GM18517 (cell line): ENCODE results near the gene CCDC47.
"Not testable (repeated sequence)": the region's sequence is repeated elsewhere in the genome, so short reads cannot be mapped to it uniquely, and the experiment has no call there.

Experiments used
- ATAC-seq: cut with Tn5 transposase; IDR thresholded peaks from one replicate; pipeline ENCODE4 v1.9.1; 2021; ENCODE audit warnings: mild to moderate bottlenecking, moderate library complexity; ENCODE audit not compliant: unreplicated experiment

The CCDC47 gene

DNA sequence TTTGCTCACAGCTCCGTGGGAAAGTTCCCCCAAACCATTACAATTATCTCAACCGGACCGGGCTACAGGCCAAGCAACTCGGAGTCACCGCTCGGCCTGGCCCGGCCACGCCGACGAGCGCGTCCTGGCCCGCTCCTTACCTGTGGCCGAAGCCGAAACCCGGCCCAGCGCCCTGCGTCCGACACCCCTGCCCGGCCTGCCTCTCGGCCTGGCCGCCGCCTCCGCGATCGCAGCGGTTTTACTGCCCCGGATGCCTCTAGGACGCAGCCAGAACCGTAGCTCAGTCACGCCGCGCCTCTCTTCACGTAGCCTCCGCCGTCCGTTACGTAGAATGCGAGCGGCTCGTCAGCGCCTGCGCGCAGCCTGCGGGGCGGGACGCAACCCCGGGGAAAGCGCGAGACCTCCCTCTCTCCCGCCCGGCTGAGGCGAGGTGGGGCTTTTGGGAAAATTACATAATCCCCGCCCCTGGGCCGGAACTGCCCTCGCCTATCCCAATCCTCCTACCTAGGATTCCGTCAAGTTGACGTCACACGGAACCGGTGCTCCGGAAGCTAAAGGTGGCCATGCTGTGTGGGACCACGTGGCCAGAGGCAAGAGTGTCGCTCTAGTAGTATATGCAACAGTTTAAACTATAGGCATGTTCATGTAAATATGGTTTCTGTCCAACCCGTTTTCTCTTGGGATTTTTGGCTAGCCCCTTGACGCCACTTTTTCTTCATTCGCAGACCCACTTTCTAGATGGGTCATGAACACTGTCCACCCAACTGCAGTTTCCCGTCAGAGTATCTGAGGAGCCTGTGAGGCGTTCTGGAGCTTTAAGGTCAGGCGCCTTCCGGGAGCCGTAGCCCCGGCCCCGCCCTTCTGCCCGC lies at the start of gene CCDC47:
TSS of gene CCDC47 (minus strand) at position 326 of the 869 bp plus-strand sequence. CDS start 7,422 bp downstream, outside the sequence.
- peak; percentile 91 for ATAC-seq

DNA sequence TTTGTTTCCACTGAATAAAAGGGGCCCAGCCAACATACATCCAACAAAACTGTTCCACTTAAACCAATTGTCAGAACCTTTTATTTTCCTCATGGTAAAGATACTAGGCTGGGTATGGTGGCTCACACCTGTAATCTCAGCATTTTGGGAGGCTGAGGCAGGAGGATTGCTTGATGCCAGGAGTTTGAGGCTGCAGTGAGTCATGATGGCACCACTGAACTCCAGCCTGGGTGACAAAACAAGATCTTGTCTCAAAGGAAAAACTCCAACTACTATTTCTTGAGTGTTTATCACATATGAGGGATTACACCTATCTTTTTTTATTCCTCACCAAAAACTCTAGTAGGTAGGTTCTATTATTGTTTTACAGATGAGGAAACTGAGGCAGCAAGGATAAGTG lies 49.1 kb upstream of the CCDC47 start:
- no peak for ATAC-seq

- no peak for ATAC-seq
Measured at GRCh38 chr17:63821804-63822203, 48.4 kb upstream of the CCDC47 start.

DNA sequence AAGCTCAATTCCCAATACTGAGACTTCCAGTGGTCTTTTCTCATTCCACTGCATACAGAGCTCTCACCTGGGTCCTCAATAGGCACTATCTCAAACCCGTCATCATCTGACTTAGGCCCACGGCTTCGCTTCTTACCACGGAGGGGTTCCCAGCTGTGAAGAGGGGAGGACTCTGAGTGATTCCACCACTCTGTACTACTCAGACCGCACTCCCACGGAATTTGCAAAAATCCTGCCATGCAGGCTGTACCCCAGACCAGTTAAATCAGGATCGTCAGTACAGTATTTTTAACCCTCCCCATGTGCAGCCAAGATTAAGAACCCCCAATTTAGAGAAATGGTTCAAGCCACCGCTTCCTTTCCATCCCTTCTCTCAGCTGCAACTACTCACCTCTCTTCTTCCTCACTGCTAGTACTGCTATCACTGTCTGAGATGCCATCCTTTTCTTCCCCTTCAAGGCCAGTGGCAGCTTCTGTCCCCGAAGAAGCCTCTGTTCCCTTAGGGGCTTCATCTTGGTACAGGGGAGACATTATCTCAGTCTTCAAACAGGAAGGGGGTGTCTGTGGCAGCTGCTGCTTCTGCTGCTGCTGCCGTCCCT lies 47.7 kb upstream of the CCDC47 start:
- no peak for ATAC-seq

GRCh38 chr17:63819585-63820537 lies 46.5 kb upstream of the CCDC47 start:
- ATAC-seq: no peak

GRCh38 chr17:63819131-63819530 lies 45.7 kb upstream of the CCDC47 start:
- ATAC-seq: no peak

- ATAC-seq: no peak
Measured at GRCh38 chr17:63817736-63818385, 44.5 kb upstream of the CCDC47 start.

DNA sequence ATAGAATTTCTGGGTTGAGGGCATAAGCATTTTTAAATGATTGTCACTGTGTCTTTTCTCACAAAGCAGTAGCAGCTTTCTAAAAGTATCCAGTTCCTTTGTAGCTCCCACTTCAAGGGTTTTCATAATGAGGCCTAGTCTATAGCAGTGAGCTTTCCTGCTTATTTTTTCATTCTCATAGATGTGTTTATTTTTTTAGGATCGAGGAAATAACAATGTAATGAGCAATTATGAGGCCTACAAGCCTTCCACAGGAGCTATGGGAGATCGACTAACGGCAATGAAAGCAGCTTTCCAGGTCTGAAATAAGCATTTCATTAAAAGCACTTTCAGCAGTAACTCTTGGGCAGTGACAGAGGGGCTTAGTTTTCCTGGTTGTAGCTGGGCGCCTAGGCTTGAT lies 43.3 kb upstream of the CCDC47 start:
- no peak for ATAC-seq

GRCh38 chr17:63816123-63816522 lies 42.7 kb upstream of the CCDC47 start:
- ATAC-seq: no peak

- ATAC-seq: no peak
Measured at GRCh38 chr17:63809970-63810369, 36.6 kb upstream of the CCDC47 start.

GRCh38 chr17:63805591-63805990 lies 32.2 kb upstream of the CCDC47 start:
- no peak for ATAC-seq

DNA sequence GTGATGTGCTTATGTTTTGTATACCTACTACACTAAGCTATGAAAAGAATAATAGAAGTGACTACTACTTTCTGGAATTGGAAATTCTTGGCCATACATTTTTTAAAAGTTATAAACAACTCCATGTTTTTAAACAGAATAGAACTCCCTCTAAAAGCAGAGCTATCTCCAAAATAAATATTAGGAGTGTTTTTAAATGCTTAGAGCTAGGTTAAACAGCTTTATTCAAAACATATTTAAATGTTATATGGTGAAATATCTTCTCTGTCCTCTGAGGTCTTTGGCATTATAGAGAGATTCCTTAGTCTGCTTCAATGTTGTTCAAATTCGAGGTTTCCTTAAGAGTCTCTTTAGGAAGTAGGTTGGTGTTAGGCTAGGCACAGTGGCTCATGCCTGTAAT lies 30.9 kb upstream of the CCDC47 start:
- ATAC-seq: no peak

DNA sequence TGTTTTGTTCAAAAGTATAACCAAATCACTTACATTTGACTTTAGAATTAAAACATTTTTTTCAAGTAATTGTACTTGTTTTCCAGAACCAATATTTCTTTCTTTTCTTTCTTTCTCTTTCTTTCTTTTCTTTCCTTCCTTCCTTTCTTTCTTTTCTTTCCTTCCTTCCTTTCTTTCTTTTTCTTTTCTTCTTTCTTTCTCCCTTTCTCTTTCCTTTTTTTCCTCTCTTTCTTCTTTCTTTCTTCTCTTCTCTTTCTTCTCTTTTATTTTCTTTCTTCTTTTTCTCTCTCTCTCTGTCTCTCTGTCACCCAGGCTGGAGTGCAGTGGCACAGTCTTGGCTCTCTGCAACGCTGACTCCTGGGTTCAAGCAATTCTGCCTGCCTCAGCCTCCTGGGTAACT lies 27.4 kb upstream of the CCDC47 start:
- no peak for ATAC-seq

DNA sequence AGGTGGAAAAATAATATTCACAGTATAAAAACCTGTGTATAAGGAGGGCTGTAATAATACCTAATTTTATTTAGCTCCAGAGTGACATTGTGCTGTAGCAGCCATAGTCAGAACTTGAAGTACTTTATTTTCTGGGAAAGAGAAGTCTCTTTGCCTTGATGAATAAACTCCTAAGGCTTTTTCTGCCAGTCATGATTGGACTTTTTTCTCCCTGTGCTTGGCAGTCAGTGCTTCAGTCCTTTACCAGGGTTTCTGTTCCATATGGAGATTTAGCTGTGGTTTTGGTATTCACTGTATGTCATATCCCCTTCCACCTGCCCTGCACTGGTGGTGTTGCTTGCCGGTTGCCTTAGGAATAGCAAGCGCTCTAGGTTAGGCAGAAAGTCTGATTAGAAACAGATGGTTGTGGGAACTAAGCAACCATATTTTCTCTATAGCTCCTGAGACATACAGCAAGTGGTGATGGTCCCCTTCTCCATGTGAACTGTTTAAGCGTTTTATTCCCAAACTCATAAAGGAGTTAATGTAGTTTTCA lies 25.2 kb upstream of the CCDC47 start:
- ATAC-seq: no peak

DNA sequence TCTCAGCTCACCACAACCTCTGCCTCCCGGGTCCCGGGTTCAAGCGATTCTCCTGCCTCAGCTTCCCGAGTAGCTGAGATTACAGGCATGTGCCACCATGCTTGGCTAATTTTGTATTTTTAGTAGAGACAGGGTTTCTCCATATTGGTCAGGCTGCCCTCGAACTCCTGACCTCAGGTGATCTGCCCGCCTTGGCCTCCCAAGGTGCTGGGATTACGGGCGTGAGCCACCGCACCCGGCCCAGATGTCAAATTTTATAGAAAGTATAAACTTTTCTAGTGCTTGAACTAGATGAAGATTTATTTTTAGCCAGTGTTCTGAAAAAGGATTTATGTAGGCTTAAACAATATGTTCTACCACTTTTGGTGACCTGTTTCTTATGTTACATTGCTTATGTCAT lies 23.0 kb upstream of the CCDC47 start:
- not testable (repeated sequence) for ATAC-seq

GRCh38 chr17:63792055-63792729 lies 18.8 kb upstream of the CCDC47 start:
- no peak for ATAC-seq

DNA sequence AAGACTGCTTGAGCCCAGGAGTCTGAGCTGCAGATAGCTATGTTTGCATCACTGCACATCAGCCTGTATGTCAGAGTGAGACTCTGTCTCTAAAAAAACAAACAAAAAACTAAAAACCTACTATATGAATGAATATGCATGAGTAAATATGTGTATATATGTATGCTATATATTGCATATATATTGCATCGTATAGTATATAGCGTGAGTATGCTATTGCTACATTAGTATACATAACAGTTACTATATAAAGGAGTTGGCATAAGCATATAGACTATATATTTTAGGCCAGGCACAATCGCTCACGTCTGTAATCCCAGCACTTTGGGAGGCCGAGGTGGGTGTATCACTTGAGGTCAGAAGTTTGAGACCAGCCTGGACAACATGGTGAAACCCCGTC lies 16.7 kb upstream of the CCDC47 start:
- ATAC-seq: no peak

GRCh38 chr17:63786971-63787711 lies 13.7 kb upstream of the CCDC47 start:
- no peak for ATAC-seq

DNA sequence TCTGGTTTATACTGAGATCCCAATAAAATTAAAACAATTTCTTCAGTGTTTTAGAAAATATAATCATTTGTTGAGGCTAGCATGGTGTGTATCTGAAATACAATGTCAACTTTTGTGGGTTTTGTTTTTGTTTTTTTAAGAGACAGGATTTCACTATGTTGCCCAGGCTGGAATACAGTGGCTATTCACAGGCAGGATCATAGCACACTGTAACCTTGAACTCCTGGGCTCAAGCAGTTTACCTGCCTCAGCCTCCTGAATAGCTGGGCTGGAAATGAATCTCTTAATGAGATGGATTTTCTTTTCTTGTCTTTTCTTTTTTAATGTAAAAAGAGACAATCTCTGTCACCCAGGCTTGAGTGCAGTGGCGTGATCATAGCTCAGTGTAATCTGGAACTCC lies 12.7 kb upstream of the CCDC47 start:
- no peak for ATAC-seq
